IPS-18a (cell line): Measurements from ENCODE around the gene KAT6B.

Experiments
- H3K27ac ChIP-seq: one replicate; pipeline ENCODE4 v1.5.1; 2013; ENCODE audit warnings: low read length
- H3K27me3 ChIP-seq: one replicate; pipeline ENCODE4 v1.6.1; 2013; ENCODE audit warnings: mild to moderate bottlenecking, low read length; ENCODE audit not compliant: control insufficient read depth, insufficient read depth
- H3K36me3 ChIP-seq: one replicate; pipeline ENCODE4 v1.6.1; 2013; ENCODE audit warnings: low read depth, low read length; ENCODE audit not compliant: control insufficient read depth
- H3K4me1 ChIP-seq: one replicate; pipeline ENCODE4 v1.6.1; 2013; ENCODE audit warnings: low read depth, low read length; ENCODE audit not compliant: control insufficient read depth
- H3K4me3 ChIP-seq: one replicate; pipeline ENCODE4 v1.5.1; 2013; ENCODE audit warnings: low read length
- H3K9ac ChIP-seq: one replicate; pipeline ENCODE4 v1.6.1; 2013; ENCODE audit warnings: mild to moderate bottlenecking, low read length, moderate library complexity
- H3K9me3 ChIP-seq: one replicate; pipeline ENCODE4 v1.6.1; 2013; ENCODE audit warnings: low read depth, low read length; ENCODE audit not compliant: control insufficient read depth

KAT6B gene

DNA sequence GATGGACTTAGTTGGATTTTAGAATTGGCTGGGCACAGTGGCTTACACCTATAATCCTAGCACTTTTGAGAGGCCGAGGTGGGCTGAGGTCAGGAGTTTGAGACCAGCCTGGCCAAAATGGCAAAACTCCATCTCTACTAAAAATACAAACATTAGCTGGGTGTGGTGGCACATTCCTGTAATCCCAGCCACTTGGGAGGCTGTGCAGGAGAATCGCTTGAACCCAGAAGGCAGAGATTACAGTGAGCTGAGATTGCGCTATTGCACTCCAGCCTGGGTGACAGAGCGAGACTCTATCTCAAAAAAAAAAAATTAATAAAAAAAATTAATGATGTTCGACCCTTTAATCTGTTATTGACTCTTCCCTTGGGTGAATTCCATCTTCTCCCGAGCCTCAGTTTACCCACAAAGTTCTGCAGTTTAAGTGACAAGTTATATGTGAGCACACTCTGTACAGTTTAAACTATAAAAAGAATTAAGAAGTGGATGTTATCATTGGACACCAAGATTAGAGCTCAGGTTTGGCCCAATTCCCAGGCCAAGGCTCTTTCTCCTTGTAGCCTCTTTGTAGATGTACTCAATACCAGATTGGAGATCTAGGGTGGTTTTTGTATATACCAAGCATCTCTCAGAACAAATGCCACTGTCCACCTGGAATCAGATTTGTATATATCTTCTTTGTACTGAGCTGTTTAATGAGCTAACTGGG is 15.0 kb downstream of the KAT6B start:
- no peaks in the 10 kb centered on the region for H3K9me3 ChIP-seq

DNA sequence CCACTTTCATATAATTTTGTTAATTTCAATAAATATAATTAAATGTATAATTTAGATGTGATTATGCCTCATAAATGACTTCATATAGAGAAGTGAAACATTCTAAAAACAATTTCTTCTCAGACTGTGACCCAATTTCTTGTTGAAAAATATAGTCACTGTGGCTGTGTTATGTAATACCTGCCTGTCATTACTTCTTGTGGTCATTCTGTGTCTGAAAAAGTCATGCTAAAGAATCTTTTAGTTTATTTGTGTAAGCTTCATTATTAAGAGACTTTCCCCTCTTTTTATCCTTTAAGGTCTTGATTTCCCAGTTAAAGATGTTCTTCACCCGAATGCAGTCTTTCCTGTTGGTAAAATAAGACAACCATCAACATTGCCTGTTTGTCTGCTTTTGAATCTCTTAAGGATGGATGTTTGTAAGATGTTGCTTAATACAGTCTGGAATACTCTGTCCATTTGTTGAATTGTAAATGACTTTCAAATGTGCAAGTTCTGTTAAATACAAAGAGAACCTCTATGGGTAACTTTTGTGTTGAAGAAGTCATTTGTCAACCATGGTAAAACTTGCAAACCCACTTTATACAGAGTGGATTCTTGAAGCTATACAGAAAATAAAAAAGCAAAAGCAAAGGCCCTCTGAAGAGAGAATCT is 16.0 kb downstream of the KAT6B start:
- H3K4me3 ChIP-seq = no peak overlapping the region
- H3K9me3 ChIP-seq = no peaks in the 10 kb centered on the region
- no peaks in the 10 kb centered on the region for H3K27me3 ChIP-seq
- H3K27ac ChIP-seq = no peak overlapping the region
- H3K36me3 ChIP-seq = peaks cover 7% of the 10 kb centered on the region
- H3K9ac ChIP-seq = no peak overlapping the region
- no peaks in the 10 kb centered on the region for H3K4me1 ChIP-seq

More for the DNA sequence above, 15.0 kb downstream of the KAT6B start:
- Histone ChIP-seq H3K36me3 (peaks cover 7% of the 10 kb centered on the region), H3K4me3 (no peak overlapping the region), H3K4me1 (no peaks in the 10 kb centered on the region), H3K27me3 (no peaks in the 10 kb centered on the region), H3K9ac (no peak overlapping the region), H3K27ac (no peak overlapping the region)

DNA sequence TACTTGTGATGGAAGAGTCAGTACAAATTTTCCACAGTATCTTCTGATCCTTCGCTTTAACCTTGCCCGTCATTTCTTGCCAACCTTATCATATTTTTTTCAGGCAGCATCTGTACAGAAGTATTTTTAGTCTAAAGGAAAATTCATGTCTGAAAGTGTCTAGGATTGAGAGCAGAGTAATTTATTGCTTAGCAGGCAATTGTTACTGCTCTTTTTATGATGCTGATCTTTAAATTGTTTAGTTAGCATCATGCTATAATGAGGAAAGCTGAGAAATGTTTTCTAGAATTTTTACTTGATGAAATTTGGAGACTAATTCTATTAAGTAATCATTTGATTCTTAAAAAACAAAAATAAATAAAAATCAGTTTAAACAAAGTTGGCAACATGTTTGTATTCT is 20.6 kb downstream of the KAT6B start:
- Histone ChIP-seq H3K4me3 (no peak overlapping the region), H3K27me3 (no peaks in the 10 kb centered on the region), H3K27ac (no peak overlapping the region), H3K4me1 (peaks cover 2% of the 10 kb centered on the region), H3K36me3 (peaks cover 7% of the 10 kb centered on the region), H3K9me3 (no peaks in the 10 kb centered on the region), H3K9ac (no peak overlapping the region)

DNA sequence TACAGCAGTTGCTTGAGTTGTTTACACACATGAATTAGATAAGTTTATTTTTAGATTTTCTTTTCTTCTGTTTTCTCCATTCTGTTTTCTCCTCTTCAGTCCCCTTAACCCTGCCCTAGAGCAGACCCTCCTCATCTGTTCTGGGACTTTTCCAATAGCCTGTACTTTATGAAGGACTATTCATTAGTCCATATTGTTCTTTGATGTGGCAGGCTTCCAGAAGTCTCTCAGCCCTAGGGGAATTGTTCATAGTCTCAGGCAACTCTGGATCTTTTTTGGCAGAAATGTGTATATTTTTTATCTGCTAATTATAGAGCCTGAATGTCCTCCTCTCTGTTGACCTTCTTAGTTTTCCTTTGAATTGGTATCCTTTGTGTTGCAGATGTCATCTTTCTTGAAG is 25.4 kb downstream of the KAT6B start:
- Histone ChIP-seq H3K36me3 (no peaks in the 10 kb centered on the region), H3K27me3 (no peaks in the 10 kb centered on the region), H3K9ac (no peak overlapping the region), H3K9me3 (no peaks in the 10 kb centered on the region), H3K27ac (no peak overlapping the region), H3K4me3 (no peak overlapping the region), H3K4me1 (peaks cover 9% of the 10 kb centered on the region)

DNA sequence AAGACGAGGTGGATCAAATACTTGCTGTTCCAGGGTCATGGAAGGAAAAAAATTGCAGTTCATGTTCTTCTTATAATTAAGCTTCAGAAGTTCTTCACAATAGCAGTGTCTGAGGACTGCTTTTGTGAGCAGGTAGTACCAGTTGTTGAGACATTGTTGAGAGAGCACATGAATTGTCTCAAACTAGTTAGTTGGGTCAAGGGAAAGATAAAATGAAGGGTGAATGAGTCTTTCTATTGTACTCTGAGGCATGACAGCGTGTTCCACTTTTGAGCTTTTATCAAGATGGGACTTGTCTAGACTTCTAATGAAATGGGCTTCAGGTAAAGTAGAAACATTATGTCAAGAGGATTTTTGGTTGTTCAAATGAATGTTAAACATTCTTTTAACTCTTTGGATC is 26.0 kb downstream of the KAT6B start:
- no peak overlapping the region for H3K4me3 ChIP-seq
- no peak overlapping the region for H3K9ac ChIP-seq
- H3K4me1 ChIP-seq = peaks cover 9% of the 10 kb centered on the region
- no peaks in the 10 kb centered on the region for H3K27me3 ChIP-seq
- H3K9me3 ChIP-seq = no peaks in the 10 kb centered on the region
- H3K36me3 ChIP-seq = no peaks in the 10 kb centered on the region
- no peak overlapping the region for H3K27ac ChIP-seq

DNA sequence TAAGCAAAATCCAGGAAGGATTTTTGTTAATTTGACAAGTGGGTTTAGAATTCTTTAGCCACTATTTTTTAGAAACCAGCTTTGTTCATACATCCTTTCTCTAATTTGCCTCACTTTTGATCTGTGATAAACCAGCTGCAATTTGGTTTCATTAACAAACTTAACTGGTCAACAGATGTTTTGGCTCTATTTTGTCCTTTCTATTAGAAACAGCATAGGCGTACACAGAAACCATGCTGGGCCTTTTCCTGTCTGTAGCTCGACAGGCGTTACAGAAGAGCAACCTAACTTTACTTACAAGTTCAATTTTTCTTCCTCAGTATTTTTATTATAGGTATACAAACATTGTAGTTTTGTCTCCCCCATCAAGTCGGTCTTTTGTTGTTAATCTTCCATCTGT is 28.2 kb downstream of the KAT6B start:
- Histone ChIP-seq H3K4me3 (no peak overlapping the region), H3K4me1 (peaks cover 9% of the 10 kb centered on the region), H3K27me3 (no peaks in the 10 kb centered on the region), H3K9me3 (no peaks in the 10 kb centered on the region), H3K27ac (no peak overlapping the region), H3K36me3 (no peaks in the 10 kb centered on the region), H3K9ac (no peak overlapping the region)

DNA sequence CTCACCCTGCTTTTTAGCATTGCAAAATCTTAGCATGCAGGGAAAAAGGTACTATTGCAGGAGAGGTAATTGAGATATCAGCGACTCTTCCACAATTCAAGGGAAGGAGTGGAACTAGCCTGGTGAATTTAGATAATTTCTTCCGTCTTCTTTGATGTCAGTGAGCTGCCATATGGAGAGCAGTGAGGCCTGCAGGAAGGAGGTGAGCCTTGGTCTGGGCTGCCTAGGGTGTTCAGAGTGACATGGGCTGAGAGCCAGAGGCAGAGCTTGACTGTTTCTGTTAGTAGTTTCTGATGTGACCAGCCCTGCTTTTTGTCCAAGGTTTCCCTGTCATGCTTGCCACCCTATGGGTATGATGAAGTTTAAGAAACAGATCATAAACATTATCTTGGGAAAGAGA is 28.6 kb downstream of the KAT6B start:
- no peaks in the 10 kb centered on the region for H3K27me3 ChIP-seq
- H3K4me3 ChIP-seq = no peak overlapping the region
- H3K27ac ChIP-seq = no peak overlapping the region
- H3K4me1 ChIP-seq = peaks cover 9% of the 10 kb centered on the region
- H3K9ac ChIP-seq = no peak overlapping the region
- H3K9me3 ChIP-seq = no peaks in the 10 kb centered on the region
- no peaks in the 10 kb centered on the region for H3K36me3 ChIP-seq

DNA sequence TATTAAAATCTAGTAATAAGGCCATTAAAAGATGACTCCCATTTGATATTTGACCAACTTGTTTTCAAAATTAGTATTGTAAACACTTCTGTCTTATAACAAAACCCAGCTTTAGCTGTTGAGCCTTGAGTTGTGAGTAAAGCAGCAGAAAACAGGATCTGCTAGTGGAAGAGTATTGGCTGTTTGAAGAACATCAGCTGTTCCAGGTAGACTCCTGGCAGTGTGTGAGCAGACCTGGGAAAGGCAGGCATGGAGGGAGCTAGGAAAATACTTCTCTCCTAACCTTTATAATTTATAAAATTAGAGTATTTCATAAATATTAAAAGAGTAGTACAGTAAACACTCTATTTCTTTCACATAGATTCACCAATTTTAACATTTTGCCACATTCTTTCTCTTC is 29.0 kb downstream of the KAT6B start:
- H3K27ac ChIP-seq = no peak overlapping the region
- H3K27me3 ChIP-seq = no peaks in the 10 kb centered on the region
- no peak overlapping the region for H3K4me3 ChIP-seq
- no peaks in the 10 kb centered on the region for H3K9me3 ChIP-seq
- peaks cover 9% of the 10 kb centered on the region for H3K4me1 ChIP-seq
- H3K9ac ChIP-seq = no peak overlapping the region
- H3K36me3 ChIP-seq = no peaks in the 10 kb centered on the region

DNA sequence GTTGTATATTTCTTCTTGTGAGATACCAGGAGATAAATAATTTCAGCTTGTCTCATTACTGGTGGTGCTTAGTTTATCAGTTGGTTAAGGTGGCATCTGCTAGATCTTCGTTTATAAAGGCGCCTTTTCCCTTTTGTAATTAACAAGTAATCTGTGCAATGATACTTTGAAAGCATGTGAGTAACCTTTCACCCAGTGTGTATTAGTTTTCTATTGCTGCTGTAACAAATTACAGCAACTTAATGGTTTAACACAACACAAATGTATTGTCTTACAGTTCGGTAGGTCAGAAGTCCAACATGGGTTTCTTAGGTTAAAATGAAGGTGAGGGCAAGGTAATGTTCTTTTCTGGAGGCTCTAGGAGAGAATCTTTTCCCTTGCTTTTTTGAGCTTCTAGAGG is 30.5 kb downstream of the KAT6B start:
- H3K36me3 ChIP-seq = no peaks in the 10 kb centered on the region
- no peak overlapping the region for H3K27ac ChIP-seq

DNA sequence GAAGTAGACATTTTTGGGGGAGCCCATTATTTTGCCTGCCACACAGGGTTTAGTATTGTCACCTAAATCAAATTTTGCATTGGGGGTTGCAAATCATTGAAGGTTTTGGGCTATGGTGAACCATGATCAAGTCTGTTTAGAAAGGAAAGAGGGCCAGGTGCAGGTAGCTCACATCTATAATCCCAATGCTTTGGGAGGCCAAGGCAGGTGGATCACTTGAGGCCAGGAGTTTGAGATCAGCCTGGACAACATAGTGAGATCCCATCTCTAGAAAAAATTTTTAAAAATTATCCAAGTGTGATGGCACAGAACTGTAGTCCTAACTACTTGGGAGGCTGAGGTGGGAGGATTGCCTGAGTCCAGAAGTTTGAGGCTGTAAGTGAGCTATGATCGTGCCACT is 31.2 kb downstream of the KAT6B start:
- H3K27ac ChIP-seq = no peak overlapping the region
- H3K36me3 ChIP-seq = no peaks in the 10 kb centered on the region
- no peaks in the 10 kb centered on the region for H3K27me3 ChIP-seq
- no peak overlapping the region for H3K9ac ChIP-seq
- H3K4me1 ChIP-seq = peaks cover 8% of the 10 kb centered on the region
- H3K9me3 ChIP-seq = no peaks in the 10 kb centered on the region
- H3K4me3 ChIP-seq = no peak overlapping the region

More for the DNA sequence above, 30.5 kb downstream of the KAT6B start:
- H3K9me3 ChIP-seq = no peaks in the 10 kb centered on the region
- no peak overlapping the region for H3K9ac ChIP-seq
- H3K4me3 ChIP-seq = no peak overlapping the region
- no peaks in the 10 kb centered on the region for H3K27me3 ChIP-seq
- H3K4me1 ChIP-seq = peaks cover 8% of the 10 kb centered on the region

DNA sequence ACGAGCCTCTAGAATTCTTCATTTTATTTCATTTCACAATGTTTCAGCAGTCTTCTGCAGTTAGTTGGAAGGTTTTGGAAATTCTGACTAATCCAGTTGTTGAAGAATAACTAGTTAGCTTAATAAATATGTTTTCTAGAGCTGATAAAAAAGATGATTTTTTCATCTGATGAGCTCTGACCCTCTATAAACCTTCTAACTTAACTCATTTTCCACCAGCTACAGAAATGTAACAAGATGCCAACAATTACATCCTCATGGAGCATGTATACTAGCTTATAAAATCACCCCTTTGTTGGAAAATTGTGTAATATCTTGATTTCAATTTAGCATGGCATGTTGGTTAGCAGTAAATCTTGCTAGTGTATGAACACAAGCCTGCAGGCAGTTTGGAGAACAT is 33.1 kb downstream of the KAT6B start:
- no peak overlapping the region for H3K4me3 ChIP-seq
- H3K27me3 ChIP-seq = no peaks in the 10 kb centered on the region
- H3K27ac ChIP-seq = no peak overlapping the region
- no peak overlapping the region for H3K9ac ChIP-seq
- peaks cover 14% of the 10 kb centered on the region for H3K4me1 ChIP-seq
- no peaks in the 10 kb centered on the region for H3K9me3 ChIP-seq
- no peaks in the 10 kb centered on the region for H3K36me3 ChIP-seq

DNA sequence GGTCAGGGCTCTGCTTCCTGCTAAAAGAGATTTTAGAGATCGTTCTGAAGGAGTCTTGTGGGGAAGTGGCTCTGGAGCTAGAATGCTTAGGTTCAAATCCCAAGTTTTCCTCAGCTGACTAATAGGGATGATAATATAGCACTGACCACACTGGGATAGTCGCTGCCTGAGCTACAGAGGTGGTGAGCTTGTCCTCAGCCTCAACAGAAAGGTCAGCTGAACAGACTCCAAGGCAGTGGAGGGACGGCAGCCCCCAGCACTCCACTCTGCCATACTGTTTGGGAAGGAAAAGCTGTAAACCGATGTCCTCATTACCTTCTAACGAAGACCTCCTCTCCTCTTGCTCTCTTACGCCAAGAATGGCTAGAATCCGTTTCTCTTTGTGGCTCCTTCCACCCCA is 36.2 kb downstream of the KAT6B start:
- Histone ChIP-seq H3K36me3 (no peaks in the 10 kb centered on the region), H3K4me3 (no peak overlapping the region), H3K4me1 (peaks cover 19% of the 10 kb centered on the region), H3K9me3 (no peaks in the 10 kb centered on the region), H3K27me3 (no peaks in the 10 kb centered on the region), H3K27ac (no peak overlapping the region), H3K9ac (no peak overlapping the region)
